Kidney epithelial cell (primary cell): ENCODE results near the gene USP9Y. TPM values are rescaled to one million over a fixed set of nuclear protein-coding genes. Genes with fewer than 3 reads are reported as not detected.
"Not testable (repeated sequence)": the region's sequence is repeated elsewhere in the genome, so short reads cannot be mapped to it uniquely, and the experiment has no call there.

Experiments
- DNase-seq: peaks from one replicate; pipeline ENCODE4 v3.0.0-alpha.2; 2010; ENCODE audit warnings: low read depth
- H3K27me3 ChIP-seq: 2 replicates; pipeline ENCODE4 v1.6.0; 2011; ENCODE audit warnings: low read length; ENCODE audit not compliant: control insufficient read depth, insufficient read depth
- H3K36me3 ChIP-seq: 2 replicates; pipeline ENCODE4 v1.5.1; 2011; ENCODE audit warnings: low read length; ENCODE audit not compliant: control insufficient read depth, insufficient read depth
- H3K4me3 ChIP-seq: 2 replicates; pipeline ENCODE4 v1.5.1; 2011; ENCODE audit warnings: low read depth, mild to moderate bottlenecking, control low read depth, low read length
- total RNA-seq: library from RNA; depleted of rRNA; stranded (reverse); fragments of >200 nt; gene quantifications from 2 replicates; pipeline ENCODE4 v1.2.3, GENCODE V29; 2015
- TF ChIP-seq, protein P1 (sequence below): IDR thresholded peaks from 2 replicates; pipeline ENCODE4 v1.5.1; 2011; ENCODE audit warnings: mild to moderate bottlenecking, moderate library complexity, low read length, control low read depth, inconsistent platforms; ENCODE audit not compliant: insufficient read depth, poor library complexity, severe bottlenecking

USP9Y gene, protein sequence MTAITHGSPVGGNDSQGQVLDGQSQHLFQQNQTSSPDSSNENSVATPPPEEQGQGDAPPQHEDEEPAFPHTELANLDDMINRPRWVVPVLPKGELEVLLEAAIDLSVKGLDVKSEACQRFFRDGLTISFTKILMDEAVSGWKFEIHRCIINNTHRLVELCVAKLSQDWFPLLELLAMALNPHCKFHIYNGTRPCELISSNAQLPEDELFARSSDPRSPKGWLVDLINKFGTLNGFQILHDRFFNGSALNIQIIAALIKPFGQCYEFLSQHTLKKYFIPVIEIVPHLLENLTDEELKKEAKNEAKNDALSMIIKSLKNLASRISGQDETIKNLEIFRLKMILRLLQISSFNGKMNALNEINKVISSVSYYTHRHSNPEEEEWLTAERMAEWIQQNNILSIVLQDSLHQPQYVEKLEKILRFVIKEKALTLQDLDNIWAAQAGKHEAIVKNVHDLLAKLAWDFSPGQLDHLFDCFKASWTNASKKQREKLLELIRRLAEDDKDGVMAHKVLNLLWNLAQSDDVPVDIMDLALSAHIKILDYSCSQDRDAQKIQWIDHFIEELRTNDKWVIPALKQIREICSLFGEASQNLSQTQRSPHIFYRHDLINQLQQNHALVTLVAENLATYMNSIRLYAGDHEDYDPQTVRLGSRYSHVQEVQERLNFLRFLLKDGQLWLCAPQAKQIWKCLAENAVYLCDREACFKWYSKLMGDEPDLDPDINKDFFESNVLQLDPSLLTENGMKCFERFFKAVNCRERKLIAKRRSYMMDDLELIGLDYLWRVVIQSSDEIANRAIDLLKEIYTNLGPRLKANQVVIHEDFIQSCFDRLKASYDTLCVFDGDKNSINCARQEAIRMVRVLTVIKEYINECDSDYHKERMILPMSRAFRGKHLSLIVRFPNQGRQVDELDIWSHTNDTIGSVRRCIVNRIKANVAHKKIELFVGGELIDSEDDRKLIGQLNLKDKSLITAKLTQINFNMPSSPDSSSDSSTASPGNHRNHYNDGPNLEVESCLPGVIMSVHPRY (N-terminal part only)
- 24.6 and 27.8 TPM in 2 replicates for total RNA-seq

DNA sequence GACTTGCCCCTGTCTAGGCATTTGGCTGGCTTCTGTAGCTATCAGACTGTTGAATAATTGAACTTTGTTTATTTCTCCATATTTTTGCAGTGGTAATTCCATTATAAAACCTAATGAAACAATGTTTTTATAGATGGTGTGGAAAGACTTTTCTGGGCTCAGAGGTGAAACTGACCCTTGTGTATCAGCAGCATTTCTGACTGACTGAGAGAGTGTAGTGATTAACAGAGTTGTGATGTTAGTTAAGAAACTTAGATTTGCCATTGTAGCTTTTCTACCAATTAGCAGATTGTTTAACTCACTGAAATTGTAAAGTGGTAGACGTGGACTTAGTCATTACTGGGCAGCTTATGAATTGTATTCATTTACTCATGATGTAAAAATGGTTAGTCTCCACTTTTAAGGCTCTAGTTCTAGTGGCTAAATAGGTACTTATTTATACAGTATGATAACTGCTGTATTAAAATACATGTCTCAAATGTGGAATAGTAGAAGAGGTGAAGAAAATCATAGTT lies at the start of gene USP9Y:
Gene USP9Y (plus strand): TSS at position 51 of the 515 bp plus-strand sequence. CDS start 8,217 bp downstream, outside the sequence.
- Histone ChIP-seq H3K36me3 (no peaks in the 10 kb centered on the region), H3K4me3 (no peak within 1 kb of the TSS), H3K27me3 (no peaks in the 10 kb centered on the region)
- DNase-seq, result no peak
- TF ChIP-seq, protein P1, sequence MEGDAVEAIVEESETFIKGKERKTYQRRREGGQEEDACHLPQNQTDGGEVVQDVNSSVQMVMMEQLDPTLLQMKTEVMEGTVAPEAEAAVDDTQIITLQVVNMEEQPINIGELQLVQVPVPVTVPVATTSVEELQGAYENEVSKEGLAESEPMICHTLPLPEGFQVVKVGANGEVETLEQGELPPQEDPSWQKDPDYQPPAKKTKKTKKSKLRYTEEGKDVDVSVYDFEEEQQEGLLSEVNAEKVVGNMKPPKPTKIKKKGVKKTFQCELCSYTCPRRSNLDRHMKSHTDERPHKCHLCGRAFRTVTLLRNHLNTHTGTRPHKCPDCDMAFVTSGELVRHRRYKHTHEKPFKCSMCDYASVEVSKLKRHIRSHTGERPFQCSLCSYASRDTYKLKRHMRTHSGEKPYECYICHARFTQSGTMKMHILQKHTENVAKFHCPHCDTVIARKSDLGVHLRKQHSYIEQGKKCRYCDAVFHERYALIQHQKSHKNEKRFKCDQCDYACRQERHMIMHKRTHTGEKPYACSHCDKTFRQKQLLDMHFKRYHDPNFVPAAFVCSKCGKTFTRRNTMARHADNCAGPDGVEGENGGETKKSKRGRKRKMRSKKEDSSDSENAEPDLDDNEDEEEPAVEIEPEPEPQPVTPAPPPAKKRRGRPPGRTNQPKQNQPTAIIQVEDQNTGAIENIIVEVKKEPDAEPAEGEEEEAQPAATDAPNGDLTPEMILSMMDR, result no peak

DNA sequence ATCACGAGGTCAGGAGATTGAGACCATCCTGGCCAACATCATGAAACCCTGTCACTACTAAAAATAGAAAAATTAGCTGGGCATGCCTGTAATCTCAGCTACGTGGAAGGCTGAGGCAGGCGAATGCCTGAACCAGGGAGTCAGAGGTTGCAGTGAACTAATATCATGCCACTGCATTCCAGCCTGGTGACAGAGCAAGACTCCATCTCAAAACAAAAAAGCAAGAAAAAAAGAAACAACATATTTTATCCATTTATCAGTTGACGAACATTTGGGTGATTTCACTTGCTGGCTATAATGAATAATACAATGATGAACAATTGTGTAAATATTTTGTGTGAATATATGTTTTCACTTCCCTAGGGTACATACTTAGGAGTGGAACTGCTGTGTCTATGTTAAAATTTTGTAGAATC lies 49.4 kb upstream of the USP9Y start:
- no peaks in the 10 kb centered on the region for H3K36me3 ChIP-seq
- TF ChIP-seq, protein P1, result no peak
- DNase-seq, result no peak
- H3K27me3 ChIP-seq, result no peaks in the 10 kb centered on the region
- H3K4me3 ChIP-seq, result no peak overlapping the region

DNA sequence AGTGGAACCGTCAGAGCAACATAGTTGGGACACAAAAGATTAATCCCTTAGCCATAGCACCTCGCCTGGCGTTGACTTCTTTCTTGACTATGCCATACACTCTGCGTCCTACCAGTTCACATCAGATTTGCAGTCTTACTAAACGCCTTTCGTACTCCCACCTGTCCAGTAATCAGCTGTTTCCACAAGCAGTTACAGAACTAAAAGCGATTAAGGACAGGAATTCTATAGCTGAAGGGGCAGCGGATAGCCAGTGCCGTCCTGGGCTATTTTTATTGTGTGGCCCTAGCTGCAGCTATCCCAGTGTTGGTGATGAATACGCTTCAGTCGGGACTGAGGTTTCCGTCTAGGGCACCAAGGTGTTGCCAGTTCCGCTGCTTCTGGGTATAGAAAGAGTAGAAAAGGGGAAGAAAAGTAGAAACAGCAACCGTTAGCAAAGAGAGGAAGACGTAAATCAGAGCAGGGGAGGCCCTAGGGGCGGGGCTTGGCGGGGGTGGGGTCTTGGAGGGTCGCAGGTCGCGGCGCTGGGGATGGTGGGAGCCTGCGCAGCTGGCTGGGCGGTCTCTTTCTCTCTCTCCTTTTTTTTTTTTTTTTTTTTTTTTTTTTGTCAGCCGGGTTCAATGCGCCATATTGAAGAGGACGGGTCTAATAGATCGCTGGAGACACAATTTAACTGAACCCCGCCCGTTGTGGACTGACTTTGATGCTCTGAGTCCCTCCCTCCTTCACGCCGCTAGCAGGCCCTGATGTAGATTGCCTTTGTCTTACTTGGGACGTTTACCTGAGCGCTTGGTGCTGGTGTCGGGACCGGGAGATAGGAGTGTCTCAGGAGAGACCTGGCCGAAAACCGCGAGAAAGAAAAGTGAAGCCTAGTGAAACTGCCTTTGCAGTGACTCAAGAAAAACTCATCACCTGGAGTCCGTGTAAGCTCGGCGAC lies 39.0 kb upstream of the USP9Y start:
- TF ChIP-seq, protein P1, result no peak
- no peak for DNase-seq
- no peak overlapping the region for H3K4me3 ChIP-seq

DNA sequence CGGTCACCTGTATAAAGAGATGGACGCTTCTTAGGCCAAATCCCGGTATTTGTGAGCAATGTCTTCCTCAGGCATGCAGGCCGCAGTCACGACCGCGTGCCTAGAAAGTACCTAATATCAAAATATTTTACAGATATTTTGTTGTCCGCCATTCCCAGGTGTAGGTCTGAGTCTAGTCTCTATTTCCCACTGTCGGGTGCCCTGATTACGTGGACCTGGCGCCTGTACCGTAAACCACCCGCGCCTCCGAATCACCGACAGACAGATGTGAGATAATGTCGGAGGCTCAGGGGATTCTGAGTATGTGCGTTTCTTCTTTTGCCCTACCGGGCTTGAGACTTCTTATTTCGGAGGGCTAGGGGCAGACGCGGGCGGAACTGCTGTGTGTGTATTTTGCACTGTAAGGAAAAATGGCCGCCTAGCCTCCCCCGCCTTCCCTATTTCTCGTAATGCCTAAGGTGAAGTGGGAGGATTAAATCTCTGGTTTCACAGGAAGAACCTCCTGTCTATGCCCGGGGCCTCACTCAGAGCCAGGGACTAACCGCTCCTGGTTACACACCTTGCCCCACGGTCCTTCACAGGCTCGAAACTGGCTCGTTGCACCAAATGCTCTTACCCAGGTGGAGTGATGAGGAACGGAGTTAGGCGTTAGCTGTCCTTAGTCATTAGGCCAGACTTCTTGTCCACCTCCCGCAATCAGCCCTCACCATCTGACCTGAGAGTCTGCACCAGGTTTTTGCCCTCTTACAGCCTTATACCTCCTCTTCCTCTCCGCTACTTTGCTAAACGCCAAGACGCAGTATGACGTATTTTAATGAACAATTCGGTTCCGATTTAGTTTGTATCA lies 38.1 kb upstream of the USP9Y start:
- no peak overlapping the region for H3K4me3 ChIP-seq
- no peaks in the 10 kb centered on the region for H3K36me3 ChIP-seq
- H3K27me3 ChIP-seq, result no peaks in the 10 kb centered on the region
- DNase-seq, result no peak
- TF ChIP-seq, protein P1, result no peak

More for the DNA sequence above, 39.0 kb upstream of the USP9Y start:
- H3K27me3 ChIP-seq, result no peaks in the 10 kb centered on the region
- H3K36me3 ChIP-seq, result no peaks in the 10 kb centered on the region

DNA sequence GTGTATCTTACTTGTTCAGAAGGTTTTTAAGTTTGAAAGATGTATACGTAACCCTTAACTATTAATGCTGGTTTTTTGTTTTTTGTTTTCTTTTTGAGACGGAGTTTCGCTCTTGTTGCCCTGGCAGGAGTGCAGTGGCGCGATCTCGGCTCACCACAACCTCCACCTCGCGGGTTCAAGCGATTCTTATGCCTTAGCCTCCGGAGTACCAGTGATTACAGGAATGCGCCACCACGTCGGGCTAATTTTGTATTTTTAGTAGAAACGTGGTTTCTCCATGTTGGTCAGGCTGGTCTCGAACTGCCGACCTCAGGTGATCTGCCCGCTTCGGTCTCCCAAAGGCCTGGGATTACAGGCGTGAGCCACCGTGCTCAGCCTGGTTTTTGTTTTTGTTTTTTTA lies 37.2 kb upstream of the USP9Y start:
- not testable (repeated sequence) for H3K4me3 ChIP-seq, H3K27me3 ChIP-seq, H3K36me3 ChIP-seq, DNase-seq
